Esophagus squamous epithelium (tissue), 5 donors: ENCODE results near the gene LRRC53. TPM values are rescaled to one million over a fixed set of nuclear protein-coding genes. Genes with fewer than 3 reads are reported as not detected.

Experiments
- DNase-seq: peaks from one replicate; lab custom pipeline; 2025; lab: John Stamatoyannopoulos, UW
- H3K27ac ChIP-seq, 4 donors: fragments of 200-600 bp; sonication (generic); one replicate each; pipeline ENCODE4 v1.5.1; 2016 to 2019; ENCODE audit warnings: mild to moderate bottlenecking in 1 of 4
- H3K27me3 ChIP-seq, 4 donors: fragments of 200-600 bp; sonication (generic); 1 replicate in 3 of 4; 2 replicates in 1 of 4; pipeline versions ENCODE4 v1.5.1 to v1.6.0; 2017 to 2021; ENCODE audit warnings: antibody characterized with exemption in 1 of 4
- H3K36me3 ChIP-seq, 3 donors: fragments of 200-600 bp; sonication (generic); one replicate each; pipeline ENCODE4 v1.5.1; 2016 to 2019
- H3K4me1 ChIP-seq, 3 donors: fragments of 200-600 bp; sonication (generic); one replicate each; pipeline ENCODE4 v1.5.1; 2017 to 2019
- H3K4me3 ChIP-seq, 4 donors: fragments of 200-600 bp; sonication (generic); 1 replicate in 3 of 4; 2 replicates in 1 of 4; pipeline ENCODE4 v1.5.1; 2016 to 2019; ENCODE audit warnings: mild to moderate bottlenecking in 2 of 4, moderate library complexity in 1 of 4
- H3K9me3 ChIP-seq, 3 donors: fragments of 200-600 bp; sonication (generic); one replicate each; pipeline ENCODE4 v1.5.1; 2016 to 2019
- CTCF ChIP-seq, 6 experiments: fragments of 450-650 bp in 4 of 6; fragments of 200-600 bp in 2 of 6; sonication (generic) in 2 of 6; IDR thresholded peaks; one replicate each; pipeline ENCODE4 v1.5.1; 2016 to 2019; ENCODE audit warnings: antibody characterized with exemption in 6 of 6, mild to moderate bottlenecking in 4 of 6, moderate library complexity in 4 of 6
- POLR2A ChIP-seq, 4 donors: fragments of 450-650 bp; IDR thresholded peaks; one replicate each; pipeline ENCODE4 v1.6.1; 2017; ENCODE audit warnings: antibody characterized with exemption in 4 of 4, mild to moderate bottlenecking in 4 of 4, moderate library complexity in 3 of 4
- WGBS, 2 donors: methylation state at CpG; one replicate each; pipeline ENCODE4 v1.1.5; 2018; 5-methylcytosine and 5-hydroxymethylcytosine counted together
- intact Hi-C: fragments of 100-400 bp; cut with DNase I; formaldehyde crosslinking; loops from one replicate; pipeline ENCODE4 v1.15.0; 2022
- total RNA-seq, 4 donors: library from RNA; depleted of rRNA; stranded (reverse); fragments of >200 nt; gene quantifications; one replicate each; pipeline ENCODE4 v1.1.0, GENCODE V29; 2016
- donor health status: DM: yes; HTN: yes; CAD: no.

Gene LRRC53
- total RNA-seq, 4 donors from 2014 or later = not detected

GRCh38 chr1:74470251-74470650, 42.2 kb downstream of the LRRC53 start:
- DNase-seq = no peak
- TF ChIP-seq POLR2A (IDR thresholded peaks at IDR 0.05) (no peak), CTCF (IDR thresholded peaks at IDR 0.05) (no peak)
- H3K27ac ChIP-seq = no peak overlapping the region
- H3K4me1 ChIP-seq = no peaks in the 10 kb centered on the region
- no peak overlapping the region for H3K4me3 ChIP-seq
- H3K36me3 ChIP-seq = no peaks in the 10 kb centered on the region
- H3K9me3 ChIP-seq = no peaks in the 10 kb centered on the region
- intact Hi-C loops = no loop called here
- H3K27me3 ChIP-seq = no peaks in the 10 kb centered on the region
- 24 to 41% methylated on average over 3 of the region's 3 CpGs for WGBS, 2 donors

GRCh38 chr1:74468982-74469603, 43.3 kb downstream of the LRRC53 start:
- Histone ChIP-seq H3K27ac (no peak overlapping the region), H3K36me3 (no peaks in the 10 kb centered on the region), H3K9me3 (no peaks in the 10 kb centered on the region), H3K4me1 (no peaks in the 10 kb centered on the region), H3K4me3 (no peak overlapping the region), H3K27me3 (no peaks in the 10 kb centered on the region)
- no peak for TF ChIP-seq POLR2A (IDR thresholded peaks at IDR 0.05)
- peak in 5 of 6 experiments; percentile 27 to 57 (median 53) for TF ChIP-seq CTCF (IDR thresholded peaks at IDR 0.05)
- DNase-seq = no peak
- WGBS, 2 donors = 7 to 16% methylated on average over 2 of the region's 2 CpGs
- intact Hi-C loops = no loop called here

- intact Hi-C loops = no loop called here
- H3K4me3 ChIP-seq = no peak overlapping the region
- no peaks in the 10 kb centered on the region for H3K27me3 ChIP-seq
- no peak overlapping the region for H3K27ac ChIP-seq
- DNase-seq = no peak
- H3K9me3 ChIP-seq = no peaks in the 10 kb centered on the region
- no peak for TF ChIP-seq CTCF (IDR thresholded peaks at IDR 0.05)
- TF ChIP-seq POLR2A (IDR thresholded peaks at IDR 0.05) = no peak
- no peaks in the 10 kb centered on the region for H3K36me3 ChIP-seq
- 57 to 63% methylated on average over 3 of the region's 3 CpGs for WGBS, 2 donors
- H3K4me1 ChIP-seq = no peaks in the 10 kb centered on the region
Observed at GRCh38 chr1:74467786-74468377, 44.5 kb downstream of the LRRC53 start.

GRCh38 chr1:74465193-74465681, 47.2 kb downstream of the LRRC53 start:
- DNase-seq = no peak
- Histone ChIP-seq H3K36me3 (no peaks in the 10 kb centered on the region), H3K4me1 (no peaks in the 10 kb centered on the region), H3K27me3 (no peaks in the 10 kb centered on the region), H3K4me3 (no peak overlapping the region), H3K9me3 (no peaks in the 10 kb centered on the region), H3K27ac (no peak overlapping the region)
- WGBS, 2 donors = 80 to 94% methylated on average over 1 to 3 of the region's 24 CpGs
- intact Hi-C loops = no loop called here
- TF ChIP-seq CTCF (IDR thresholded peaks at IDR 0.05) (no peak), POLR2A (IDR thresholded peaks at IDR 0.05) (no peak)

GRCh38 chr1:74464037-74464436, 48.4 kb downstream of the LRRC53 start:
- TF ChIP-seq POLR2A (IDR thresholded peaks at IDR 0.05) (no peak), CTCF (IDR thresholded peaks at IDR 0.05) (no peak)
- no peak for DNase-seq
- Histone ChIP-seq H3K4me3 (no peak overlapping the region), H3K27me3 (no peaks in the 10 kb centered on the region), H3K27ac (peak overlapping the region in 2 of 4 donors; percentile 38 to 52), H3K4me1 (no peaks in the 10 kb centered on the region), H3K36me3 (no peaks in the 10 kb centered on the region), H3K9me3 (no peaks in the 10 kb centered on the region)
- intact Hi-C loops = no loop called here
- WGBS, 2 donors = 75% methylated on average over 6 of the region's 6 CpGs
